ENCODE results near the gene SLC26A11. TPM values are rescaled to one million over a fixed set of nuclear protein-coding genes. Genes with fewer than 3 reads are reported as not detected.

SLC26A11 gene
- total RNA-seq, 2 experiments from 2014 or later, result 5.9 to 6.1 TPM

GRCh38 chr17:80262775-80263244 is 42.6 kb downstream of the SLC26A11 start:
- H3K27ac Mint-ChIP-seq, result peak overlapping the region; percentile 97
- POLR2A ChIA-PET, result interaction anchor here (1.0 kb wide), 1 partner anchor 117 kb away, joined by 3 read pairs; no protein-coding TSS in a partner anchor
- DNase-seq, result no peak
- peak overlapping the region; percentile 94 for H3K4me3 Mint-ChIP-seq
- no peaks in the 10 kb centered on the region for H3K9me3 Mint-ChIP-seq
- peaks cover 62% of the 10 kb centered on the region for H3K4me1 Mint-ChIP-seq
- H3K36me3 Mint-ChIP-seq (ENCODE audit: low read depth), result peaks cover 40% of the 10 kb centered on the region
- H3K27me3 Mint-ChIP-seq, result no peaks in the 10 kb centered on the region
- CTCF ChIA-PET, result interaction anchor here (1.6 kb wide), 1 partner anchor 161 kb away, joined by 4 read pairs; the partner anchor contains the start of gene GAA

- no peaks in the 10 kb centered on the region for H3K27me3 Mint-ChIP-seq
- peak overlapping the region; percentile 94 for H3K4me3 Mint-ChIP-seq
- peak; percentile 96 for DNase-seq
- peak overlapping the region; percentile 97 for H3K27ac Mint-ChIP-seq
- H3K36me3 Mint-ChIP-seq (ENCODE audit: low read depth), result peaks cover 44% of the 10 kb centered on the region
- ChIA-PET POLR2A (interaction anchor here (1.0 kb wide), 1 partner anchor 118 kb away, joined by 3 read pairs; no protein-coding TSS in a partner anchor), CTCF (interaction anchor here (1.1 to 3.3 kb wide), 4 partner anchors 7 to 162 kb away, joined by 3 to 10 read pairs (median 4); partner anchors contain the start of gene GAA)
- no peaks in the 10 kb centered on the region for H3K9me3 Mint-ChIP-seq
- H3K4me1 Mint-ChIP-seq, result peaks cover 57% of the 10 kb centered on the region
These were observed 43.3 kb downstream of the SLC26A11 start for GRCh38 chr17:80263253-80264204.

GRCh38 chr17:80264205-80265075 is 44.2 kb downstream of the SLC26A11 start:
- POLR2A ChIA-PET, result no interaction called here
- no peaks in the 10 kb centered on the region for H3K27me3 Mint-ChIP-seq
- CTCF ChIA-PET, result interaction anchor here (1.1 to 3.3 kb wide), 4 partner anchors 8 to 69 kb away, joined by 3 to 10 read pairs (median 5); no protein-coding TSS in a partner anchor
- peaks cover 44% of the 10 kb centered on the region for H3K36me3 Mint-ChIP-seq (ENCODE audit: low read depth)
- DNase-seq, result peak; percentile 69
- peaks cover 48% of the 10 kb centered on the region for H3K4me1 Mint-ChIP-seq
- H3K4me3 Mint-ChIP-seq, result peak overlapping the region; percentile 94
- peak overlapping the region; percentile 97 for H3K27ac Mint-ChIP-seq
- H3K9me3 Mint-ChIP-seq, result no peaks in the 10 kb centered on the region

GRCh38 chr17:80265205-80266068 is 45.2 kb downstream of the SLC26A11 start:
- Mint-ChIP-seq H3K9me3 (no peaks in the 10 kb centered on the region), H3K27me3 (no peaks in the 10 kb centered on the region), H3K4me3 (peak overlapping the region; percentile 94), H3K36me3 (ENCODE audit: low read depth) (peaks cover 44% of the 10 kb centered on the region), H3K4me1 (peaks cover 43% of the 10 kb centered on the region), H3K27ac (peak overlapping the region; percentile 97)
- POLR2A ChIA-PET, result no interaction called here
- CTCF ChIA-PET, result interaction anchor here (1.0 to 3.3 kb wide), 4 partner anchors 9 to 20 kb away, joined by 4 to 10 read pairs (median 4); no protein-coding TSS in a partner anchor
- DNase-seq, result peak; percentile 75

- H3K4me3 Mint-ChIP-seq, result peak overlapping the region; percentile 25
- DNase-seq, result no peak
- no peak overlapping the region for H3K27ac Mint-ChIP-seq
- H3K4me1 Mint-ChIP-seq, result peaks cover 35% of the 10 kb centered on the region
- POLR2A ChIA-PET, result no interaction called here
- CTCF ChIA-PET, result interaction anchor here (0.6 to 1.2 kb wide), 4 partner anchors 31 to 261 kb away, joined by 3 to 4 read pairs (median 4); no protein-coding TSS in a partner anchor
- H3K27me3 Mint-ChIP-seq, result no peaks in the 10 kb centered on the region
- H3K9me3 Mint-ChIP-seq, result no peaks in the 10 kb centered on the region
- H3K36me3 Mint-ChIP-seq (ENCODE audit: low read depth), result peaks cover 48% of the 10 kb centered on the region
These were observed 47.2 kb downstream of the SLC26A11 start for GRCh38 chr17:80267391-80267790.

GRCh38 chr17:80268427-80268826 is 48.2 kb downstream of the SLC26A11 start:
- H3K4me3 Mint-ChIP-seq, result no peak overlapping the region
- H3K4me1 Mint-ChIP-seq, result peaks cover 37% of the 10 kb centered on the region
- peaks cover 55% of the 10 kb centered on the region for H3K36me3 Mint-ChIP-seq (ENCODE audit: low read depth)
- CTCF ChIA-PET, result interaction anchor here (0.6 to 1.2 kb wide), 2 partner anchors 30 to 66 kb away, joined by 3 read pairs; no protein-coding TSS in a partner anchor
- H3K27me3 Mint-ChIP-seq, result no peaks in the 10 kb centered on the region
- H3K27ac Mint-ChIP-seq, result no peak overlapping the region
- POLR2A ChIA-PET, result no interaction called here
- DNase-seq, result no peak
- no peaks in the 10 kb centered on the region for H3K9me3 Mint-ChIP-seq

GRCh38 chr17:80269405-80269807 is 49.2 kb downstream of the SLC26A11 start:
- ChIA-PET POLR2A (no interaction called here), CTCF (interaction anchor here (1.7 kb wide), 1 partner anchor 74 kb away, joined by 8 read pairs; no protein-coding TSS in a partner anchor)
- Mint-ChIP-seq H3K27ac (no peak overlapping the region), H3K36me3 (ENCODE audit: low read depth) (peaks cover 52% of the 10 kb centered on the region), H3K9me3 (no peaks in the 10 kb centered on the region), H3K27me3 (no peaks in the 10 kb centered on the region), H3K4me3 (no peak overlapping the region), H3K4me1 (peaks cover 41% of the 10 kb centered on the region)
- no peak for DNase-seq

- DNase-seq, result no peak
- Mint-ChIP-seq H3K36me3 (ENCODE audit: low read depth) (peaks cover 46% of the 10 kb centered on the region), H3K27ac (no peak overlapping the region), H3K9me3 (no peaks in the 10 kb centered on the region), H3K27me3 (no peaks in the 10 kb centered on the region), H3K4me1 (peaks cover 40% of the 10 kb centered on the region), H3K4me3 (no peak overlapping the region)
- CTCF ChIA-PET, result interaction anchor here (1.7 kb wide), 1 partner anchor 75 kb away, joined by 8 read pairs; no protein-coding TSS in a partner anchor
- POLR2A ChIA-PET, result no interaction called here
These were observed 49.9 kb downstream of the SLC26A11 start for GRCh38 chr17:80270104-80270503.

GRCh38 chr17:80270836-80271235 is 50.6 kb downstream of the SLC26A11 start:
- peaks cover 42% of the 10 kb centered on the region for H3K36me3 Mint-ChIP-seq (ENCODE audit: low read depth)
- H3K4me1 Mint-ChIP-seq, result peaks cover 36% of the 10 kb centered on the region
- DNase-seq, result peak; percentile 52
- ChIA-PET CTCF (interaction anchor here (1.0 to 1.7 kb wide), 2 partner anchors 12 to 75 kb away, joined by 4 to 8 read pairs; no protein-coding TSS in a partner anchor), POLR2A (no interaction called here)
- H3K27me3 Mint-ChIP-seq, result no peaks in the 10 kb centered on the region
- peak overlapping the region; percentile 74 for H3K27ac Mint-ChIP-seq
- no peaks in the 10 kb centered on the region for H3K9me3 Mint-ChIP-seq
- H3K4me3 Mint-ChIP-seq, result no peak overlapping the region

- POLR2A ChIA-PET, result no interaction called here
- no peak overlapping the region for H3K27ac Mint-ChIP-seq
- DNase-seq, result no peak
- H3K36me3 Mint-ChIP-seq (ENCODE audit: low read depth), result peaks cover 42% of the 10 kb centered on the region
- H3K9me3 Mint-ChIP-seq, result no peaks in the 10 kb centered on the region
- H3K27me3 Mint-ChIP-seq, result no peaks in the 10 kb centered on the region
- H3K4me3 Mint-ChIP-seq, result no peak overlapping the region
- peaks cover 36% of the 10 kb centered on the region for H3K4me1 Mint-ChIP-seq
- CTCF ChIA-PET, result interaction anchor here (1.5 kb wide), 1 partner anchor 171 kb away, joined by 3 read pairs; the partner anchor contains the start of gene GAA
These were observed 52.1 kb downstream of the SLC26A11 start for GRCh38 chr17:80272366-80272765.

- Mint-ChIP-seq H3K4me3 (peak overlapping the region; percentile 38), H3K36me3 (ENCODE audit: low read depth) (peaks cover 47% of the 10 kb centered on the region), H3K27ac (peak overlapping the region; percentile 66), H3K4me1 (peaks cover 33% of the 10 kb centered on the region), H3K9me3 (no peaks in the 10 kb centered on the region), H3K27me3 (no peaks in the 10 kb centered on the region)
- DNase-seq, result no peak
- ChIA-PET CTCF (interaction anchor here (1.0 kb wide), 1 partner anchor 9 kb away, joined by 5 read pairs; no protein-coding TSS in a partner anchor), POLR2A (no interaction called here)
These were observed 54.1 kb downstream of the SLC26A11 start for GRCh38 chr17:80274331-80274730.

Measured in activated CD4-positive, alpha-beta T cell treated with anti-CD3 and anti-CD28 coated beads, Interleukin-2, amount 10 ng/mL, durations not matched to agents 7 days and 5 days (primary cell).